Measurements from ENCODE around the gene SLC16A10.

- TF ChIP-seq CTCF (IDR thresholded peaks at IDR 0.05) (no peak), POLR2A (IDR thresholded peaks at IDR 0.05) (no peak)
These were observed 113.3 kb downstream of the SLC16A10 start for GRCh38 chr6:111200350-111201243.
